ENCODE measurements around the gene BSDC1. TPM values are rescaled to one million over a fixed set of nuclear protein-coding genes. Genes with fewer than 3 reads are reported as not detected.
"Not testable (repeated sequence)": the region's sequence is repeated elsewhere in the genome, so short reads cannot be mapped to it uniquely, and the experiment has no call there.

BSDC1 gene
- total RNA-seq, 1 donor from 2014 or later: 60.2 TPM

GRCh38 chr1:32358435-32358834 is 35.8 kb downstream of the BSDC1 start:
- no peak for DNase-seq (ENCODE audit: low spot score)

- no peak for DNase-seq (ENCODE audit: low spot score)
Measured at GRCh38 chr1:32357614-32358013, 36.6 kb downstream of the BSDC1 start.

- no peak for DNase-seq (ENCODE audit: low spot score)
Measured at GRCh38 chr1:32356478-32356877, 37.8 kb downstream of the BSDC1 start.

DNA sequence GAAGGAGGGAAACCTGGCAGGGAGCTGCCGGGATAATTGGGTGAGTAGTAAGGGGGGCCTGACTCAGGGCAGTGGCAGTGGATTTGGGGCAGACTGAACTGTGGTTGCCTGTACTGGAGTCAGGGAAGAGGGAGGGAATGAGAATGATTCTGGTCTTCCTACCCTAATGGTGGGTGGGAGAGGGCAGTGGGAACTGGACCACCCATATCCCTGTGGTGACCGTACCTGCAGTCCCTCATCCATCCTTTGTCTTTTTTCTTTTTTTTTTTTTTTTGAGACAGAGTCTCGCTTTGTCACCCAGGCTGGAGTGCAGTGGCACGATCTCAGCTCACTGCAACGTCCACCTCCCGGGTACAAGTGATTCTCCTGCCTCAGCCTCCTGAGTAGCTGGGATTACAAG is 38.5 kb downstream of the BSDC1 start:
- DNase-seq (ENCODE audit: low spot score): not testable (repeated sequence)

- peak; percentile 71 for DNase-seq (ENCODE audit: low spot score)
Measured at GRCh38 chr1:32353886-32354570, 40.2 kb downstream of the BSDC1 start.

DNA sequence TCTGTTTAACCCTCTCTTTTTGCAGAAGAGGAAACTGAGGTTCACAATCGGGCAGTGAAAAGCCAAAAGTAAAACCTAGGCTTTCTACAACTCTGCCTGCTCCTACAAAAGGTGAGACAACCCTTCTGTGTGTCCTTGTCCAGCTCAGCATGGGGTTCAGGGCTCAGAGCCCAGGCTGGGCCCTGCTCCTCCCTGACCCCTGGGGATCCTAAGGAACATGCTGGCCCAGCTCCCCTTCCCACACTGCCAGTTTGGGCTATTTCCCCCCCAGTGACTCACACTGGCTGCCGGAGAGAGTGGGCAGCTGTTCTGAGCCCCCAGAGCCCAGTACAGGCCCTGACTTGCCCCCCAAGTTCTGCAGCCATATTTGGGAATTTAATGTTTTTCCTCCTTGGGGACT is 40.8 kb downstream of the BSDC1 start:
- DNase-seq (ENCODE audit: low spot score): no peak

GRCh38 chr1:32352831-32353383 is 41.3 kb downstream of the BSDC1 start:
- DNase-seq (ENCODE audit: low spot score): no peak

DNA sequence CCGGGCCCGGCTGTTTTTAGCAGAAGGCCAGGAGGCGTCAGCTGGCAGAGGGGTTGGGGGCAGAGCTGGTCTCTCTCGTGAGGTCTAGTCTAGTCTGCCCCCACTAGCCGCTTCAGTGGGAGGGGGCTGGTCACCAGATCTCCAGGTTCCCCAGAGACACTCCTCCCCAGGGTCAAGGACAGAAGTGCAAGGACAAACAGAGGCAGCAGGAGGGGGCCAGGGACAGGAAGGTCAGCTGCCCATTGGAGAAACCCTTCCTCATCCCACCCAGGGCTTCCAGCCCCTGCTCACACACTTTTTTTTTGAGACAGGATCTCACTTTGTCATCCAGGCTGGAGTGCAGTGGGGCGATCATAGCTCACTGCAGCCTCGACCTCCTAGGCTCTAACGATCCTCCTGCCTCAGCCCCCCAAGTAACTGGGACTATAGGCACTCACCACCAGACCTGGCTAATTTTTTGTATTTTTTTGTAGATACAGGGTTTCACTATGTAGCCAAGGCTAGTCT is 41.9 kb downstream of the BSDC1 start:
- DNase-seq (ENCODE audit: low spot score): no peak

GRCh38 chr1:32351399-32352238 is 42.6 kb downstream of the BSDC1 start:
- peak; percentile 96 for DNase-seq (ENCODE audit: low spot score)

- no peak for DNase-seq (ENCODE audit: low spot score)
Measured at GRCh38 chr1:32350785-32351398, 43.3 kb downstream of the BSDC1 start.

GRCh38 chr1:32349211-32349708 is 45.0 kb downstream of the BSDC1 start:
- no peak for DNase-seq (ENCODE audit: low spot score)

GRCh38 chr1:32346532-32347157 is 47.6 kb downstream of the BSDC1 start:
- DNase-seq (ENCODE audit: low spot score): no peak

- DNase-seq (ENCODE audit: low spot score): no peak
Measured at GRCh38 chr1:32345289-32345827, 48.9 kb downstream of the BSDC1 start.

DNA sequence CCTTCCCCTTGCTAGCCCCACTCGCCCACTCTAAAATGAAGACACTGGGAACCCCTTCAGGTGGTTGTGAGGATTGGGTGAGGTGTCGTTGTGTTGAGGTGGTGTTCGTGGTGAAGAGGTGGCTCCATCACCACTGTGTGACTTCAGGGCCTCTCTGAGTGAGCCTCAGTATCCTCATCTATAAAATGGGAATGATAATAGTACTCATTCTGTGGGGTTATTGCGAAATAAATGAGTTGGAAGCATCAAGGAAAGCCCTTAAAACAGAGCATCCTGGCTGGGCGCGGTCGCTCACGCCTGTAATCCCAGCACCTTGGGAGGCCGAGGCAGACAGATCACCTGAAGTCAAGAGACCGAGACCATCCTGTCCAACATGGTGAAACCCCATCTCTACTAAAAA is 51.5 kb downstream of the BSDC1 start:
- no peak for DNase-seq (ENCODE audit: low spot score)

GRCh38 chr1:32341971-32342370 is 52.3 kb downstream of the BSDC1 start:
- DNase-seq (ENCODE audit: low spot score): no peak

- no peak for DNase-seq (ENCODE audit: low spot score)
Measured at GRCh38 chr1:32341186-32341757, 53.0 kb downstream of the BSDC1 start.

DNA sequence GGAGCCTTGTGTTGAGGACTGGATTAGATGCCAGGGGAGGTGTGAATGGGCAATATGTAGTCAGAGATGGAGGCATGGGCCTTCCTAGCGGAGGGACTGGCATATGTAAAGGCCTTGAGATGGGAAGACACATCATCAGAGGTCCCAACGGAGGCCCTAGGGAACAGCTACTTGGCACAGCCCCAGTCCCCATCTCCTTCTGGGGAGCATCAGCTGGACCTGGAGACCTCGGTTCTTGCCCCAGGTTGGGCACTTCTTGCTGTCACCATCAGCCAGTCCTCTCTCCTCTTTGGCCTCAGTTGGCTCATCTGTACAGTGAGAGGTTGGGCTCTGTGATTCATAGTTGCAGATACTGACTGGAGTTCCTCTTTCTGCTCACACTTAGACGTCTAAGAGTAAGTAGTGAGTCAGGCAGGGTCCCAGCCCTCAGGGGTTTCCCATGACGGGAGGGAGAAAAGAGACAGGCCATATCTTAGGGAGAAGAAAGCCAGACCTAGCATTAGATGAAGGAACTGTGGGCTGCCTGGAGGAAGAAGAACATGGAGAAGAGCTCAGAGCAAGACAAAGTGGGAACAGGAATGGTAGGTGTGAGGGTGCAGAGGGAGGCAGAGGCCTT is 54.8 kb downstream of the BSDC1 start:
- no peak for DNase-seq (ENCODE audit: low spot score)

DNA sequence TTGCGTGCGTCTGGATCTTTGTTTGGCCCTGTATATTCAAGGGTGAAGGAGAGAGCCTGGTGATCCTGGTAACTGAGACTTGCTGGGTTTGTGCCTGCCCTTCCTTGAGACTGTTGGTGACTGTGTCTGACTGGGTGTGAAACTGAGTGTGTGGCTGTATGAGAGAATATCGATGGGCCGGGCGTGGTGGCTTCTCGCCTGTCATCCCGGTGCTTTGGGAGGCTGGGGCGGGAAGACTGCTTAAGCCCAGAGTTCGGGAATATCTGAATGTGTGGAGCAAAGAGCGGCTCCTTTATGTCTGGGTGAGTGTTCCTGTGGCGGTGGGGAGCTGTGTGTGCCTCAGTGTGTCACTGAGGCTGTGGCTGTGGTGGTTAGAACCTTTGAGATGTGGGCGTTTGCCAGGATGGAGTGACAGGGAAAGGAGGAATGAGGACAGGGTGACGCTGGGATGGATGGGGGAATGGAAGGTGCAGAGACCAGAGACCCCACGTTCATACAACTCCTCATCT is 55.5 kb downstream of the BSDC1 start:
- no peak for DNase-seq (ENCODE audit: low spot score)

DNA sequence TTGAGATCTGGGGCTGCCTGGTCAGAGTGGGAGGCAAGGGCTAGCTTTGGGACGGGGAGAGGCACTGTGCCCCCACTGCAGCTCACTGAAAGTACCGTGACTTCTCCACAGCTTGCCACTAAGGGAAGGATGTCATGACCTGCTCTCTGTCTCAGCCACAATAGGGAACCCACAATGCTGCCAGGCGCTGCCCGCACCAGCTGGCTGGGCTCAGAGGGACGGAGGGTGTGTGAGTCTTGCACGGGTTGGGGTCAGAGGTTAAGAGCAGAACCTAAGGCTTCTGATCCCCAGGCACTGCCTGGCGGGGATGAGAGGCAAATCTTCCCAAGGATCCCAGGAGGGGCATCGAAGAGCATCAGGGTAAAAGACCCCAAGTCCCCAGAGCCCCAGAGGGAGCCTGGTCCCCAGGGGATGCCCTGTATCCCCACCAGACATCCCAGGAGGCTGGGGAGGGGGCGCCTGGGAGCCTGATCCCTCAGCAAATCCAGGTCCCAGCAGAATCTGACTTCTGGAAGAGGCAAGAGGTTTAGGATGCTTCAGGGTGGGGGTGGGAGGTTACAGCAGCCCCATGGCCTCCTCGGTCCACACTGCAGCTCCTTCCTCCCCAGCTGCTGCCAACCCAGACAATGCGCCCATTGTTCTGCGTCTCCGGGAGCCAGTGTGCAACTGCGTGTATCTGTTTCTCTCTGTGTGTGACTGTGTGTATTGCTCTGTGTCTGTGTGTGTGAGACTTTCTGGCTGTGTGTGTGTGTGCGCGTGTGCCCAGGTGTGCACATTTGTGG is 56.2 kb downstream of the BSDC1 start:
- DNase-seq (ENCODE audit: low spot score): no peak

Data from umbilical cord (tissue), 2 donors.